ENCODE measurements around the gene CXCL13.

CXCL13 gene

DNA sequence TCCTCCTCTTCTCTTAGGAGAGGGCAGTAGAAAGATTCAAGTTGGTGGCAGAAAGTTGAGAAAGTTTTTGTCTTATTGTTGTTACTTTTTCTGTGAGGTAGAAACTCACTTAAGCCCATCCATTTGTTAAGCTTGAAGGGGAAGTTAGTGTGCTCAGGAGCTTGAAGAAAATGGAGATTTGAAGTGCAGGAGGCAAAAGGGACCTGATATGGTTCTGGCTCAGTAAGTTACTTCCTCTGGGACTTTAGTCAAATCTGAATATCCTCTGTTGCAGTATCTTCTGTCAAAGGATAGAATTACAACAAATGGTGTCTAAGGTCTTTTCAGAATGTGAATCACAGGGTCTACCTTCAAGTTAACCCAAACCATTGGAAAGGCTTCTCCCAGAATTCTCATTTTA lies 46.2 kb downstream of the CXCL13 start:
- Histone ChIP-seq H3K4me1 (ENCODE audit: control insufficient read depth, insufficient read depth, low read length) (no peaks in the 10 kb centered on the region), H3K9me3 (ENCODE audit: control insufficient read depth, insufficient read depth, low read depth, low read length) (no peaks in the 10 kb centered on the region), H3K36me3 (ENCODE audit: control insufficient read depth in 2 of 2, insufficient read depth in 1 of 2, low read length in 2 of 2) (no peaks in the 10 kb centered on the region), H3K27ac (ENCODE audit: extremely low read depth, low read depth, low read length) (no peak overlapping the region), H3K4me3 (ENCODE audit: low read depth, low read length) (no peak overlapping the region)
- CTCF ChIA-PET = no interaction called here
- POLR2A ChIA-PET = no interaction called here
- TF ChIP-seq ZNF133 (tag by site-specific recombination; IDR thresholded peaks at IDR 0.05) (no peak), ZNF629 (tag by site-specific recombination; IDR thresholded peaks at IDR 0.05) (no peak), ZNF404 (tag by site-specific recombination; IDR thresholded peaks at IDR 0.05) (no peak), ZNF23 (tag by site-specific recombination; IDR thresholded peaks at IDR 0.05; ENCODE audit: borderline replicate concordance) (no peak), ZNF510 (tag by site-specific recombination; IDR thresholded peaks at IDR 0.05; ENCODE audit: insufficient replicate concordance) (no peak), ZBTB48 (tag by site-specific recombination; IDR thresholded peaks at IDR 0.05) (no peak), ZNF10 (tag by site-specific recombination; IDR thresholded peaks at IDR 0.05) (no peak), MEIS1 (CRISPR knock-in tag; IDR thresholded peaks at IDR 0.05; ENCODE audit: borderline replicate concordance) (no peak), BCL11B (tag by site-specific recombination; IDR thresholded peaks at IDR 0.05; ENCODE audit: low read depth) (no peak), ZNF2 (tag by site-specific recombination; IDR thresholded peaks at IDR 0.05) (no peak), ZNF561 (tag by site-specific recombination; IDR thresholded peaks at IDR 0.05; ENCODE audit: borderline replicate concordance) (no peak), ZNF621 (tag by site-specific recombination; IDR thresholded peaks at IDR 0.05) (no peak), EGR2 (tag by site-specific recombination; IDR thresholded peaks at IDR 0.05; ENCODE audit: low read depth) (no peak)
- TF ChIP-seq, protein P1, sequence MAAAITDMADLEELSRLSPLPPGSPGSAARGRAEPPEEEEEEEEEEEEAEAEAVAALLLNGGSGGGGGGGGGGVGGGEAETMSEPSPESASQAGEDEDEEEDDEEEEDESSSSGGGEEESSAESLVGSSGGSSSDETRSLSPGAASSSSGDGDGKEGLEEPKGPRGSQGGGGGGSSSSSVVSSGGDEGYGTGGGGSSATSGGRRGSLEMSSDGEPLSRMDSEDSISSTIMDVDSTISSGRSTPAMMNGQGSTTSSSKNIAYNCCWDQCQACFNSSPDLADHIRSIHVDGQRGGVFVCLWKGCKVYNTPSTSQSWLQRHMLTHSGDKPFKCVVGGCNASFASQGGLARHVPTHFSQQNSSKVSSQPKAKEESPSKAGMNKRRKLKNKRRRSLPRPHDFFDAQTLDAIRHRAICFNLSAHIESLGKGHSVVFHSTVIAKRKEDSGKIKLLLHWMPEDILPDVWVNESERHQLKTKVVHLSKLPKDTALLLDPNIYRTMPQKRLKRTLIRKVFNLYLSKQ (tag by site-specific recombination; IDR thresholded peaks at IDR 0.05; ENCODE audit: borderline replicate concordance) = no peak
- TF ChIP-seq, protein P2, sequence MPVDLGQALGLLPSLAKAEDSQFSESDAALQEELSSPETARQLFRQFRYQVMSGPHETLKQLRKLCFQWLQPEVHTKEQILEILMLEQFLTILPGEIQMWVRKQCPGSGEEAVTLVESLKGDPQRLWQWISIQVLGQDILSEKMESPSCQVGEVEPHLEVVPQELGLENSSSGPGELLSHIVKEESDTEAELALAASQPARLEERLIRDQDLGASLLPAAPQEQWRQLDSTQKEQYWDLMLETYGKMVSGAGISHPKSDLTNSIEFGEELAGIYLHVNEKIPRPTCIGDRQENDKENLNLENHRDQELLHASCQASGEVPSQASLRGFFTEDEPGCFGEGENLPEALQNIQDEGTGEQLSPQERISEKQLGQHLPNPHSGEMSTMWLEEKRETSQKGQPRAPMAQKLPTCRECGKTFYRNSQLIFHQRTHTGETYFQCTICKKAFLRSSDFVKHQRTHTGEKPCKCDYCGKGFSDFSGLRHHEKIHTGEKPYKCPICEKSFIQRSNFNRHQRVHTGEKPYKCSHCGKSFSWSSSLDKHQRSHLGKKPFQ (tag by site-specific recombination; IDR thresholded peaks at IDR 0.05) = no peak
- TF ChIP-seq, protein P3, sequence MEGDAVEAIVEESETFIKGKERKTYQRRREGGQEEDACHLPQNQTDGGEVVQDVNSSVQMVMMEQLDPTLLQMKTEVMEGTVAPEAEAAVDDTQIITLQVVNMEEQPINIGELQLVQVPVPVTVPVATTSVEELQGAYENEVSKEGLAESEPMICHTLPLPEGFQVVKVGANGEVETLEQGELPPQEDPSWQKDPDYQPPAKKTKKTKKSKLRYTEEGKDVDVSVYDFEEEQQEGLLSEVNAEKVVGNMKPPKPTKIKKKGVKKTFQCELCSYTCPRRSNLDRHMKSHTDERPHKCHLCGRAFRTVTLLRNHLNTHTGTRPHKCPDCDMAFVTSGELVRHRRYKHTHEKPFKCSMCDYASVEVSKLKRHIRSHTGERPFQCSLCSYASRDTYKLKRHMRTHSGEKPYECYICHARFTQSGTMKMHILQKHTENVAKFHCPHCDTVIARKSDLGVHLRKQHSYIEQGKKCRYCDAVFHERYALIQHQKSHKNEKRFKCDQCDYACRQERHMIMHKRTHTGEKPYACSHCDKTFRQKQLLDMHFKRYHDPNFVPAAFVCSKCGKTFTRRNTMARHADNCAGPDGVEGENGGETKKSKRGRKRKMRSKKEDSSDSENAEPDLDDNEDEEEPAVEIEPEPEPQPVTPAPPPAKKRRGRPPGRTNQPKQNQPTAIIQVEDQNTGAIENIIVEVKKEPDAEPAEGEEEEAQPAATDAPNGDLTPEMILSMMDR (tag by site-specific recombination; IDR thresholded peaks at IDR 0.05) = no peak
- TF ChIP-seq, protein P4, sequence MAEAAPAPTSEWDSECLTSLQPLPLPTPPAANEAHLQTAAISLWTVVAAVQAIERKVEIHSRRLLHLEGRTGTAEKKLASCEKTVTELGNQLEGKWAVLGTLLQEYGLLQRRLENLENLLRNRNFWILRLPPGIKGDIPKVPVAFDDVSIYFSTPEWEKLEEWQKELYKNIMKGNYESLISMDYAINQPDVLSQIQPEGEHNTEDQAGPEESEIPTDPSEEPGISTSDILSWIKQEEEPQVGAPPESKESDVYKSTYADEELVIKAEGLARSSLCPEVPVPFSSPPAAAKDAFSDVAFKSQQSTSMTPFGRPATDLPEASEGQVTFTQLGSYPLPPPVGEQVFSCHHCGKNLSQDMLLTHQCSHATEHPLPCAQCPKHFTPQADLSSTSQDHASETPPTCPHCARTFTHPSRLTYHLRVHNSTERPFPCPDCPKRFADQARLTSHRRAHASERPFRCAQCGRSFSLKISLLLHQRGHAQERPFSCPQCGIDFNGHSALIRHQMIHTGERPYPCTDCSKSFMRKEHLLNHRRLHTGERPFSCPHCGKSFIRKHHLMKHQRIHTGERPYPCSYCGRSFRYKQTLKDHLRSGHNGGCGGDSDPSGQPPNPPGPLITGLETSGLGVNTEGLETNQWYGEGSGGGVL (tag by site-specific recombination; IDR thresholded peaks at IDR 0.05) = no peak

DNA sequence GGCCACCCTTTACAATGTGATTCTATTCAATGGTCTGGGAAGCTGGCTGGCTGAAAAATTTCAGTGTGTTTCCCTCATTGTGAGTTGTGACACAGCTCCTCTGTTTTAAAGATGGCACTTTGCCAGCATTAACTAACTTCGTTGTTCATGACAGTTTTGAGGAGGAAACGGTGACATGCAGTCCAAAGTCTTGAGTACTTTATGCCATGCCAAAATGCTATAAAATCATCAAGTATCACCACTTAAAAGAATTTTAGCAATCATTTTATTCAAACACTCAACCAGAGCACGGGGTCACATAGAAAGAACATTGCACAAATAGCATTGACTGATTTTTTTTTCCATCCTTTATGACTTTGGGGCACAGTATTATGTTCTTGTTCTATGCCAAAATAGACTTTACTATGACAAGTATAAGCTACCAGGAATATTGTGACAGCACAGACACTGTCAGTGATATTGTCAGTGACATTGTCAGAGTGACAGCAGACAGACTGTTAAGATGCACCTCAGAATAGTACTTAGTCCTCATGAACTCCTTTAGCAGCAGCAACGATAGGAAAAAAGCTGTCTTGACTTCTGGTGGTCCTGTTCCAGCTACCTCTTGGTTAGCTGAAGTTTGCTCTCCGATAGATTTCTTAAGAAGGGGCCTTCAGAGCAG lies 46.7 kb downstream of the CXCL13 start:
- H3K4me1 ChIP-seq (ENCODE audit: control insufficient read depth, insufficient read depth, low read length) = no peaks in the 10 kb centered on the region
- H3K4me3 ChIP-seq (ENCODE audit: low read depth, low read length) = no peak overlapping the region
- CTCF ChIA-PET = no interaction called here
- H3K9me3 ChIP-seq (ENCODE audit: control insufficient read depth, insufficient read depth, low read depth, low read length) = no peaks in the 10 kb centered on the region
- no peak overlapping the region for H3K27ac ChIP-seq (ENCODE audit: extremely low read depth, low read depth, low read length)
- POLR2A ChIA-PET = no interaction called here
- no peaks in the 10 kb centered on the region for H3K36me3 ChIP-seq (ENCODE audit: control insufficient read depth in 2 of 2, insufficient read depth in 1 of 2, low read length in 2 of 2)
- TF ChIP-seq, protein P5, sequence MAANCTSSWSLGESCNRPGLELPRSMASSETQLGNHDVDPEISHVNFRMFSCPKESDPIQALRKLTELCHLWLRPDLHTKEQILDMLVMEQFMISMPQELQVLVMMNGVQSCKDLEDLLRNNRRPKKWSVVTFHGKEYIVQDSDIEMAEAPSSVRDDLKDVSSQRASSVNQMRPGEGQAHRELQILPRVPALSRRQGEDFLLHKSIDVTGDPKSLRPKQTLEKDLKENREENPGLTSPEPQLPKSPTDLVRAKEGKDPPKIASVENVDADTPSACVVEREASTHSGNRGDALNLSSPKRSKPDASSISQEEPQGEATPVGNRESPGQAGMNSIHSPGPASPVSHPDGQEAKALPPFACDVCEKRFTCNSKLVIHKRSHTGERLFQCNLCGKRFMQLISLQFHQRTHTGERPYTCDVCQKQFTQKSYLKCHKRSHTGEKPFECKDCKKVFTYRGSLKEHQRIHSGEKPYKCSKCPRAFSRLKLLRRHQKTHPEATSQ (tag by site-specific recombination; IDR thresholded peaks at IDR 0.05) = no peak
- TF ChIP-seq HOXD13 (CRISPR knock-in tag; IDR thresholded peaks at IDR 0.05; ENCODE audit: borderline replicate concordance) (no peak), ZNF341 (tag by site-specific recombination; IDR thresholded peaks at IDR 0.05; ENCODE audit: low read depth) (no peak), ZNF670 (tag by site-specific recombination; IDR thresholded peaks at IDR 0.05; ENCODE audit: low read depth) (no peak), KLF9 (tag by site-specific recombination; IDR thresholded peaks at IDR 0.05; ENCODE audit: low read depth) (no peak), ZNF140 (tag by site-specific recombination; IDR thresholded peaks at IDR 0.05) (no peak), ZFP41 (tag by site-specific recombination; IDR thresholded peaks at IDR 0.05; ENCODE audit: borderline replicate concordance) (no peak), ZNF654 (tag by site-specific recombination; IDR thresholded peaks at IDR 0.05; ENCODE audit: low read depth) (no peak)
- TF ChIP-seq, protein P2 (tag by site-specific recombination; IDR thresholded peaks at IDR 0.05) = no peak

All from HEK293 (cell line).